ENCODE measurements around the gene CCDC187. TPM values are rescaled to one million over a fixed set of nuclear protein-coding genes. Genes with fewer than 3 reads are reported as not detected.

CCDC187 gene
- total and polyA plus RNA-seq, 2 of the 4 experiments (the other 2 are of a cell fraction), result not detected

DNA sequence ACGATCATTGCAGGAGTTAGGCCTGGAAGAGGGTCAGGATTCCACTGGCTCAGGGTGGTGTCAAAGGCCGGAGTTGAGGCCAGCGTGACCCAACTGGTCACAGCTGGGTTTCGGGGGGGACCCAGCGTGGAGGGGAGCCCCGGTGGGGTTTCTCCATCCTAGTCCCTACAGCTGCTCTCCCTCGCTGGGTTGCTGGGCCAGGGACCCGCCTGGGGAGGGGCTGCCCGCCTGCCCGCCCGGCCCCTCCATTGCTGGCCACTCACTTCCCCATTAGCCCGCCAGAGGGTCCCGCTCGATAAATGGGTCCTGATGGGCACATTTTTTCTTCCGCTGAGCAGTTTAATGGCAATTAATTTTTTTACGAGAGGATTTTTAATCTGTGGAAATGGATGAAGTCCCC, 8.8 kb downstream of the CCDC187 start:
- no peak overlapping the region for H3K4me2 ChIP-seq (ENCODE audit: low read depth, low read length)
- H3K9me1 ChIP-seq (ENCODE audit: insufficient read depth, low read length), result no peaks in the 10 kb centered on the region
- no peak overlapping the region for H2BK5ac ChIP-seq (ENCODE audit: low read depth, low read length, poor library complexity, severe bottlenecking)
- peaks cover 42% of the 10 kb centered on the region for H3K27me3 ChIP-seq (ENCODE audit: control insufficient read depth, insufficient read depth, low read length)
- no peak overlapping the region for H3K9ac ChIP-seq (ENCODE audit: low read depth, low read length)
- no peak overlapping the region for H4K8ac ChIP-seq (ENCODE audit: low read depth in 2 of 2, low read length in 2 of 2)
- no peaks in the 10 kb centered on the region for H3K36me3 ChIP-seq (ENCODE audit: control insufficient read depth, insufficient read depth, low read length)
- no peak overlapping the region for H3K4ac ChIP-seq (ENCODE audit: low read depth, low read length)
- no peak overlapping the region for H3K27ac ChIP-seq (ENCODE audit: insufficient read depth, low read length)
- no peaks in the 10 kb centered on the region; the same call in 1 of the 2 replicates for H3K9me3 ChIP-seq (ENCODE audit: control insufficient read depth, insufficient read depth, low read length)
- no peak overlapping the region for H3K14ac ChIP-seq (replicated peaks; ENCODE audit: low read depth, low read length)
- no peak overlapping the region for H3K4me3 ChIP-seq (ENCODE audit: insufficient read depth, low read depth, low read length)
- WGBS, 2 experiments (ENCODE audit: extremely low coverage in 2 of 2, insufficient read length in 1 of 2), result 100% methylated on average over 2 of the region's 16 CpGs; no CpG with 5 or more reads in 1 of the 2 experiments
- no peak overlapping the region for H2AK9ac ChIP-seq (replicated peaks; ENCODE audit: low read depth, low read length, poor library complexity)
- ChIA-PET CTCF (no interaction called here), POLR2A (ENCODE audit: unreplicated experiment) (no interaction called here)
- H2BK15ac ChIP-seq (ENCODE audit: low read depth, low read length), result no peak overlapping the region
- H4K5ac ChIP-seq (ENCODE audit: low read depth, low read length), result no peak overlapping the region
- H3K56ac ChIP-seq (ENCODE audit: extremely low read depth, insufficient read depth, low read length), result no peak overlapping the region
- H4K20me1 ChIP-seq (ENCODE audit: insufficient read depth, low read length), result no peaks in the 10 kb centered on the region
- in situ Hi-C loops (cut with MboI; ENCODE audit: low sequenced_read_pairs), result no loop called here
- H3K4me1 ChIP-seq (ENCODE audit: control insufficient read depth, insufficient read depth, low read length), result no peaks in the 10 kb centered on the region
- H2BK20ac ChIP-seq (ENCODE audit: low read depth, low read length), result no peak overlapping the region
- no peak for DNase-seq
- no peak overlapping the region for H2BK120ac ChIP-seq (ENCODE audit: low read depth, low read length)
- H3K79me1 ChIP-seq (ENCODE audit: low read depth in 1 of 2, low read length in 2 of 2), result no peaks in the 10 kb centered on the region
- no TSS peak for BruUV-seq (replicated peaks)
- no peak overlapping the region for H4K91ac ChIP-seq (ENCODE audit: insufficient read depth, low read depth, low read length)
- H2AK5ac ChIP-seq (ENCODE audit: low read depth, low read length), result no peak overlapping the region
- intact Hi-C loops (cut with micrococcal nuclease), result no loop called here
- H2AFZ ChIP-seq (replicated peaks; ENCODE audit: low read length, poor library complexity), result no peak overlapping the region
- no peak overlapping the region for H3K18ac ChIP-seq (ENCODE audit: low read depth, low read length)
- dilution Hi-C loops (cut with HindIII; ENCODE audit: low sequenced_read_pairs, unreplicated experiment), result no loop called here
- no peak for ATAC-seq (ENCODE audit: low read depth)
- no peak overlapping the region for H3K23ac ChIP-seq (ENCODE audit: low read depth, low read length)
- TF ChIP-seq RAD21 (IDR thresholded peaks at IDR 0.05; ENCODE audit: low read length), result no peak
- TF ChIP-seq RFX5 (IDR thresholded peaks at IDR 0.05; ENCODE audit: low read depth, low read length), result no peak
- TF ChIP-seq NFE2L2 (IDR thresholded peaks at IDR 0.05; ENCODE audit: low read depth, low read length), result no peak
- TF ChIP-seq CHD1 (IDR thresholded peaks at IDR 0.05; ENCODE audit: low read depth, low read length), result no peak
- no peak for TF ChIP-seq ELK1 (IDR thresholded peaks at IDR 0.05; ENCODE audit: borderline replicate concordance, low read depth, low read length)
- TF ChIP-seq, protein P1, sequence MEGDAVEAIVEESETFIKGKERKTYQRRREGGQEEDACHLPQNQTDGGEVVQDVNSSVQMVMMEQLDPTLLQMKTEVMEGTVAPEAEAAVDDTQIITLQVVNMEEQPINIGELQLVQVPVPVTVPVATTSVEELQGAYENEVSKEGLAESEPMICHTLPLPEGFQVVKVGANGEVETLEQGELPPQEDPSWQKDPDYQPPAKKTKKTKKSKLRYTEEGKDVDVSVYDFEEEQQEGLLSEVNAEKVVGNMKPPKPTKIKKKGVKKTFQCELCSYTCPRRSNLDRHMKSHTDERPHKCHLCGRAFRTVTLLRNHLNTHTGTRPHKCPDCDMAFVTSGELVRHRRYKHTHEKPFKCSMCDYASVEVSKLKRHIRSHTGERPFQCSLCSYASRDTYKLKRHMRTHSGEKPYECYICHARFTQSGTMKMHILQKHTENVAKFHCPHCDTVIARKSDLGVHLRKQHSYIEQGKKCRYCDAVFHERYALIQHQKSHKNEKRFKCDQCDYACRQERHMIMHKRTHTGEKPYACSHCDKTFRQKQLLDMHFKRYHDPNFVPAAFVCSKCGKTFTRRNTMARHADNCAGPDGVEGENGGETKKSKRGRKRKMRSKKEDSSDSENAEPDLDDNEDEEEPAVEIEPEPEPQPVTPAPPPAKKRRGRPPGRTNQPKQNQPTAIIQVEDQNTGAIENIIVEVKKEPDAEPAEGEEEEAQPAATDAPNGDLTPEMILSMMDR (conservative IDR thresholded peaks at IDR 0.05; ENCODE audit: low read depth, low read length), result no peak
- no peak for TF ChIP-seq BHLHE40 (IDR thresholded peaks at IDR 0.05; ENCODE audit: low read depth, low read length)
- no peak for TF ChIP-seq MAFK (IDR thresholded peaks at IDR 0.05; ENCODE audit: low read depth, low read length)
- TF ChIP-seq CEBPB (IDR thresholded peaks at IDR 0.05; ENCODE audit: low read depth, low read length), result no peak
- TF ChIP-seq, protein P2, sequence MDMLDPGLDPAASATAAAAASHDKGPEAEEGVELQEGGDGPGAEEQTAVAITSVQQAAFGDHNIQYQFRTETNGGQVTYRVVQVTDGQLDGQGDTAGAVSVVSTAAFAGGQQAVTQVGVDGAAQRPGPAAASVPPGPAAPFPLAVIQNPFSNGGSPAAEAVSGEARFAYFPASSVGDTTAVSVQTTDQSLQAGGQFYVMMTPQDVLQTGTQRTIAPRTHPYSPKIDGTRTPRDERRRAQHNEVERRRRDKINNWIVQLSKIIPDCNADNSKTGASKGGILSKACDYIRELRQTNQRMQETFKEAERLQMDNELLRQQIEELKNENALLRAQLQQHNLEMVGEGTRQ (IDR thresholded peaks at IDR 0.05; ENCODE audit: low read depth, low read length), result no peak
- TF ChIP-seq FOS (IDR thresholded peaks at IDR 0.05; ENCODE audit: low read depth, low read length), result no peak
- TF ChIP-seq MAZ (IDR thresholded peaks at IDR 0.05; ENCODE audit: borderline replicate concordance, low read depth, low read length), result no peak
- TF ChIP-seq RCOR1 (IDR thresholded peaks at IDR 0.05; ENCODE audit: insufficient replicate concordance, low read length), result no peak
- no peak for TF ChIP-seq MXI1 (IDR thresholded peaks at IDR 0.05; ENCODE audit: borderline replicate concordance, low read depth, low read length)
